KMS-11 (cell line): ENCODE measurements around the gene DNAJB1.

ENCODE experiments used
- H2AFZ ChIP-seq: fragments of 200-600 bp; sonication (generic); 2 replicates; pipeline ENCODE4 v1.6.1; 2016; ENCODE audit warnings: antibody characterized with exemption, mixed run types, low read depth
- H3K27ac ChIP-seq: fragments of 200-600 bp; sonication (generic); 2 replicates; pipeline ENCODE4 v1.6.1; 2016; ENCODE audit warnings: mild to moderate bottlenecking, mixed run types
- H3K27me3 ChIP-seq: fragments of 200-600 bp; sonication (generic); 2 replicates; pipeline ENCODE4 v1.6.1; 2017; ENCODE audit warnings: mild to moderate bottlenecking, low read depth, mixed run types, moderate library complexity; ENCODE audit not compliant: insufficient read depth
- H3K36me3 ChIP-seq: fragments of 200-600 bp; sonication (generic); 2 replicates; pipeline ENCODE4 v1.6.1; 2017; ENCODE audit warnings: mild to moderate bottlenecking, mixed run types; ENCODE audit not compliant: insufficient read depth
- H3K4me1 ChIP-seq: fragments of 200-600 bp; sonication (generic); 2 replicates; pipeline ENCODE4 v1.6.1; 2016; ENCODE audit warnings: mild to moderate bottlenecking, low read depth, mixed run types; ENCODE audit not compliant: poor library complexity, severe bottlenecking
- H3K4me2 ChIP-seq: fragments of 200-600 bp; sonication (generic); 2 replicates; pipeline ENCODE4 v1.7.0; 2016; ENCODE audit warnings: mild to moderate bottlenecking, mixed run types
- H3K4me3 ChIP-seq: fragments of 200-600 bp; sonication (generic); IDR thresholded peaks from 2 replicates; pipeline ENCODE4 v1.6.1; 2017; ENCODE audit warnings: low read depth, low read length, mixed read lengths; ENCODE audit not compliant: insufficient read depth
- H3K79me2 ChIP-seq: fragments of 200-600 bp; sonication (generic); 2 replicates; pipeline ENCODE4 v1.6.1; 2016; ENCODE audit warnings: low read depth, mixed run types; ENCODE audit not compliant: insufficient read depth
- H3K9ac ChIP-seq: fragments of 200-600 bp; sonication (generic); 2 replicates; pipeline ENCODE4 v1.6.1; 2016; ENCODE audit warnings: mild to moderate bottlenecking, mixed run types
- H4K20me1 ChIP-seq: fragments of 200-600 bp; sonication (generic); 2 replicates; pipeline ENCODE4 v1.6.1; 2016; ENCODE audit warnings: mild to moderate bottlenecking, mixed run types; ENCODE audit not compliant: insufficient read depth
- CTCF ChIP-seq: fragments of 200-600 bp; sonication (generic); conservative IDR thresholded peaks from 2 replicates; pipeline ENCODE4 v1.6.1; 2017; ENCODE audit warnings: low read depth, mild to moderate bottlenecking, antibody characterized with exemption, low read length, moderate library complexity, mixed read lengths

DNAJB1 gene

GRCh38 chr19:14517840-14518505 is at the start of gene DNAJB1:
Gene DNAJB1 (minus strand): TSS chr19:14518397. CDS start chr19:14518349, 48 bp downstream.
- Histone ChIP-seq H2AFZ (peak within 1 kb of the TSS; percentile 80), H3K79me2 (peaks cover 23% of the 10 kb centered on the region), H4K20me1 (peaks cover 17% of the 10 kb centered on the region; the same call in 1 of the 2 replicates), H3K27ac (peak within 1 kb of the TSS; percentile 66), H3K36me3 (peaks cover 10% of the 10 kb centered on the region; the same call in 1 of the 2 replicates), H3K4me2 (peak within 1 kb of the TSS; percentile 79), H3K9ac (peak within 1 kb of the TSS; percentile 77), H3K4me3 (no peak within 1 kb of the TSS), H3K27me3 (no peaks in the 10 kb centered on the region), H3K4me1 (peaks cover 22% of the 10 kb centered on the region)
- TF ChIP-seq CTCF: no peak

- H3K4me1 ChIP-seq: peaks cover under 1% of the 10 kb centered on the region
Observed at GRCh38 chr19:14567079-14567478, 48.9 kb upstream of the DNAJB1 start.

GRCh38 chr19:14566712-14567077 is 48.5 kb upstream of the DNAJB1 start:
- Histone ChIP-seq H3K9ac (no peak overlapping the region), H2AFZ (no peak overlapping the region), H3K4me2 (no peak overlapping the region), H4K20me1 (no peaks in the 10 kb centered on the region), H3K36me3 (no peaks in the 10 kb centered on the region), H3K4me1 (no peaks in the 10 kb centered on the region), H3K27me3 (no peaks in the 10 kb centered on the region), H3K79me2 (peaks cover 9% of the 10 kb centered on the region; the same call in 1 of the 2 replicates), H3K27ac (no peak overlapping the region), H3K4me3 (no peak overlapping the region)
- no peak for TF ChIP-seq CTCF

More at GRCh38 chr19:14567079-14567478, 48.9 kb upstream of the DNAJB1 start:
- H3K79me2 ChIP-seq: peaks cover 9% of the 10 kb centered on the region; the same call in 1 of the 2 replicates
- TF ChIP-seq CTCF: no peak
- no peak overlapping the region for H3K4me3 ChIP-seq
- no peak overlapping the region for H2AFZ ChIP-seq
- no peaks in the 10 kb centered on the region for H3K27me3 ChIP-seq
- H3K4me2 ChIP-seq: no peak overlapping the region
- no peak overlapping the region for H3K9ac ChIP-seq
- H3K36me3 ChIP-seq: no peaks in the 10 kb centered on the region
- H3K27ac ChIP-seq: no peak overlapping the region
- no peaks in the 10 kb centered on the region for H4K20me1 ChIP-seq

- Histone ChIP-seq H4K20me1 (no peaks in the 10 kb centered on the region), H3K4me1 (no peaks in the 10 kb centered on the region), H3K9ac (no peak overlapping the region), H3K4me2 (no peak overlapping the region), H2AFZ (no peak overlapping the region), H3K4me3 (no peak overlapping the region), H3K27ac (no peak overlapping the region), H3K36me3 (no peaks in the 10 kb centered on the region), H3K79me2 (peaks cover 4% of the 10 kb centered on the region; the same call in 1 of the 2 replicates), H3K27me3 (no peaks in the 10 kb centered on the region)
- TF ChIP-seq CTCF: no peak
Observed at GRCh38 chr19:14565765-14566711, 47.8 kb upstream of the DNAJB1 start.
